ENCODE data around the gene NUP210L. TPM values are rescaled to one million over a fixed set of nuclear protein-coding genes. Genes with fewer than 3 reads are reported as not detected.
A peak's percentile ranks its signal among the peaks of the same experiment; 100 is the strongest.

The NUP210L gene
- total RNA-seq, 4 donors from 2014 or later, result 0.13 to 0.38 (median 0.22) TPM; not detected in 1

DNA sequence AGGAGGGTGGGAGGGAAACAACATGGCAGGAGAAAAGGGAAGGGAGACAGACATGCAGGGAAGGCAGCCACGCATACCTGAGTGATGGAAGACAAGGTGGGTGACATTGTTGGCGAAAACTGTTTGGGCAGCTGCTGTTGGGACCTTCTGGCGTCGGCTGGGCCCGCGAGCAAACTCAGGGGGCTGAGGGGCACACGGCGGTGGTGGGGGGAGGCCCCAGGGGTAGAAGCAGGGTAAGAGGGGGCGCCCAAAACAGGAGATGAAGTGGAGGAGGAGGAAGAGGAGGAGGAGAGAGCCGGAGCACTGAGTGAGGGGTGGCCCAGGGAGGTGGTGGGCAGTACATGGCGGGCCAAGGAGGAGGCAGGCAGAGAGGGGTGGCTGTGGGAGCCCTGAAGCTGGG, 203.7 kb downstream of the NUP210L start:
- no peak for DNase-seq
- no peak overlapping the region for H3K4me3 ChIP-seq (replicated peaks in 1 of 3)
- H3K27me3 ChIP-seq, result no peaks in the 10 kb centered on the region
- TF ChIP-seq POLR2A (IDR thresholded peaks at IDR 0.05), result no peak
- TF ChIP-seq, protein P1, sequence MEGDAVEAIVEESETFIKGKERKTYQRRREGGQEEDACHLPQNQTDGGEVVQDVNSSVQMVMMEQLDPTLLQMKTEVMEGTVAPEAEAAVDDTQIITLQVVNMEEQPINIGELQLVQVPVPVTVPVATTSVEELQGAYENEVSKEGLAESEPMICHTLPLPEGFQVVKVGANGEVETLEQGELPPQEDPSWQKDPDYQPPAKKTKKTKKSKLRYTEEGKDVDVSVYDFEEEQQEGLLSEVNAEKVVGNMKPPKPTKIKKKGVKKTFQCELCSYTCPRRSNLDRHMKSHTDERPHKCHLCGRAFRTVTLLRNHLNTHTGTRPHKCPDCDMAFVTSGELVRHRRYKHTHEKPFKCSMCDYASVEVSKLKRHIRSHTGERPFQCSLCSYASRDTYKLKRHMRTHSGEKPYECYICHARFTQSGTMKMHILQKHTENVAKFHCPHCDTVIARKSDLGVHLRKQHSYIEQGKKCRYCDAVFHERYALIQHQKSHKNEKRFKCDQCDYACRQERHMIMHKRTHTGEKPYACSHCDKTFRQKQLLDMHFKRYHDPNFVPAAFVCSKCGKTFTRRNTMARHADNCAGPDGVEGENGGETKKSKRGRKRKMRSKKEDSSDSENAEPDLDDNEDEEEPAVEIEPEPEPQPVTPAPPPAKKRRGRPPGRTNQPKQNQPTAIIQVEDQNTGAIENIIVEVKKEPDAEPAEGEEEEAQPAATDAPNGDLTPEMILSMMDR (IDR thresholded peaks at IDR 0.05), result no peak
- WGBS, 2 donors, result 90 to 94% methylated on average over 11 of the region's 11 CpGs
- peaks cover 2 to 13% of the 10 kb centered on the region in 2 donors for H3K4me1 ChIP-seq
- H3K36me3 ChIP-seq, result peaks cover 41 to 44% of the 10 kb centered on the region in 2 donors
- H3K27ac ChIP-seq, result no peak overlapping the region
- intact Hi-C loops (cut with DNase I), result no loop called here
- H3K9me3 ChIP-seq, result no peaks in the 10 kb centered on the region

DNA sequence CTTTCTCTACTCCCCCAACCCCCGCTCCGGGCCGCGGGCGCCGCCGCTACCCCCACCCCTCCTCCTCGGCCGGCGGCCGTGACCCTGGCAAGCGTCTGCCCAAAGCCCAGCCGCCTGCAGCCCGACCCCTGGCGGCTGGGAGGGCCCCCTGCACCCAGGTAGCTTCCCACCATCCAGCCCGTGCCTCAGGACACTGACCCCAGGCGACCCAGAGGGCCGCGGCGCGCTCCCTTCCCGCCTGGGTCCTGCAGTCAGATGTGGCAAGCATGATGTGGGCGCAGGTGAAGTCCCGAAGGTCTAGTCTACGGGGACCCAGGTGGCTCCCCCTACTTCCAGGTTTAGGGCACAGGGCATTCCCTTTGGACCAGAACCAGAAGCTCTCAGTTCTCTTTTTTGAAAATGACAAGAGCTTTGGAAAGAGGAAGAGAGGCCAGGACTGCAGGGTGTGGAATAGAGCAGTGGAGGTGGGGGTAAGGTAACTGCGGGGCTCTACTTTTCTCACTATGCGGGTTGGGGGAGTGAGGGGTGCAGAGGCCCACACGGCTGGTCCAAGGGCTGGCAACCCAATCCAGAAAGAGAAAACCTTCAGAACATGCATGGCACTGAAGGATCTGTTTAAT, 208.1 kb downstream of the NUP210L start, which contains the start of gene DENND4B:
DENND4B (minus strand) TSS at position 97 of the 620 bp plus-strand sequence. CDS start 2,344 bp downstream, outside the sequence.
- TF ChIP-seq, protein P1 (IDR thresholded peaks at IDR 0.05), result peak; percentile 67 to 100 (median 90)
- TF ChIP-seq POLR2A (IDR thresholded peaks at IDR 0.05), result peak in 1 of 2 donors; percentile 2
- Histone ChIP-seq H3K4me3 (replicated peaks in 1 of 3) (peak within 1 kb of the TSS; percentile 70 to 89 (median 89)), H3K36me3 (peaks cover 26 to 34% of the 10 kb centered on the region in 2 donors), H3K27me3 (no peaks in the 10 kb centered on the region), H3K27ac (peak within 1 kb of the TSS; percentile 88 to 98 (median 92)), H3K9me3 (no peaks in the 10 kb centered on the region), H3K4me1 (peaks cover 9 to 18% of the 10 kb centered on the region in 2 donors)
- DNase-seq, result peak; percentile 81 to 82
- WGBS, 2 donors, result 26 to 27% methylated on average over 9 of the region's 28 CpGs
- intact Hi-C loops (cut with DNase I), result loop anchor here (10.0 kb wide), 1 partner anchor 152 kb away; no protein-coding TSS in a partner anchor

DNA sequence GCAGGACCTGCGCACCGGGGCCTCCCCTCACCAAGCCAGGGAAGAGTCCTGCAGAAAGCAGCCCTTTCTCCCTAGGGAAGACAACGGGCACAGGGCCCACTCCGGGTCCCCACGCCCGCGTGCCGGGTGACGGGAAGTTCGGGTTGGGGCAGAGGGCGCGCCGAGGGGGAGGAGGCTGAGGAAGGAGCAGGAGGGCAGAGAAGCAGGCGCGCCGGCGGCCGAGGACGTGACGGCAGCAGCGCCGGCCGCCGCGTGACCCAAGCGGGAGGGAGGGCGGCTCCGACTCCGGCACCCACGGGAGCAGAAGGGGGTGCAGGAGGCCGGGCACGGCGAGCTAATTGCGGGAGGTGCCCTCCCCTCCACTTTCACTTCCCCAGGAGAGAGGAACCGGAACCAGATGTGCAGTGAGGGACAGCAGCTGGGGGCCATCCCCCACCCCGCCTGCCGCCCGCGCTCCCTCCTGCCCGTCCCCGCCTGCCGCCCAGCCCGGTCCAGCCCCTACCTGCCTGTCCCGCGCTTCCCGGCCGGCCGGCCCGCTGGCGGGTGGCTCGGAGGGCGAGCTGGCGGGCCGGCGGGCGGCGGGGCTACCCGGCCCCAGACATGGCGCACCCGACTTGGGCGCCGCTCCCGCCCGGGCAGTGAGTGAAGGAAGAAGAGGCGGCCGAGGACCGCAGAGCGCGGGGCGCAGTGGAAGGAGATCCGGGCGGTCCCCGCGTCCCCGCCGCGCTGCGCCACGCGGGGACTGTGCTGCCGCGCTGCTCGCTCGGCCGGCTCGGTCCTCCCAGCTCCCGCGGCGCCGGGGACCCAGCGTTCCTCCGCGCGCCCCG, 208.9 kb downstream of the NUP210L start:
- Histone ChIP-seq H3K9me3 (no peaks in the 10 kb centered on the region), H3K27ac (peak overlapping the region; percentile 88 to 98 (median 92)), H3K4me1 (peaks cover 9 to 18% of the 10 kb centered on the region in 2 donors), H3K27me3 (no peaks in the 10 kb centered on the region), H3K36me3 (peaks cover 20 to 27% of the 10 kb centered on the region in 2 donors), H3K4me3 (replicated peaks in 1 of 3) (peak overlapping the region; percentile 70 to 89 (median 89))
- intact Hi-C loops (cut with DNase I), result loop anchor here (10.0 kb wide), 1 partner anchor 151 kb away; no protein-coding TSS in a partner anchor
- DNase-seq, result peak; percentile 77 to 81
- WGBS, 2 donors, result 0 to 1% methylated on average over 25 to 29 of the region's 95 CpGs
- peak in 1 of 2 donors; percentile 69 for TF ChIP-seq POLR2A (IDR thresholded peaks at IDR 0.05)
- TF ChIP-seq, protein P1 (IDR thresholded peaks at IDR 0.05), result no peak

DNA sequence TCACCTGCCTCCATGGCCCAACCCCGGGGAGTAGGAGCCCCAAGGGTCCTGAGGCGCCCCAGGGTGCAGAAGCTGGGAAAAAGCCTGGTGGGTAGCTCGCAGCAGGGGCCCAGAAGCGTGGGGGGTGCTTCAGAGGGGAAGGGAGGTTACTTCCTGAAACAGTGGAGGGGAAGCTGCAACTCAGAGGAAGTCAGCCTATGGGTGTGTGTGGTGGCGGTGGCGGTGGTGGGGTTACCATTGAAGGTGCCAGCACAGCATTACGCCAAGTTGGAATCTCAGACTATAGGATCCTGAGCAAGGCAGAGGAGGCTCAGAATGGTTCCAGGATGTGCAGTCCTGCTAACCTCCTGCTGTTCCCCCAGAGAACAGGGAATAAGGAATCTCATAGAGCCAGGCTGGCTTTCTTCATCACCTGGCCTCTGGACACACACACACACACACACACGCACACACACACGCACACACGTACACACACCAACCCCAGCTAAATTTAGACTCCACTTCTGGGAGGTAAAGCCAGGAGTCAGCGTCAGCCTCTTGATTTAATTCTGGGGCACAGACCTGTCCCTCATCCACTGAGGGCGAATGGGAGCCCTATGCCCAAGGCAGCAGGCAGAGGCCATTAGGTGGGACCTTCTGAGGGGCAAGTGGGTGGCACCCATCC, 209.6 kb downstream of the NUP210L start:
- 43 to 62% methylated on average over 7 to 9 of the region's 12 CpGs for WGBS, 2 donors
- Histone ChIP-seq H3K36me3 (peaks cover 21 to 26% of the 10 kb centered on the region in 2 donors), H3K4me1 (peaks cover 9 to 18% of the 10 kb centered on the region in 2 donors), H3K9me3 (no peaks in the 10 kb centered on the region), H3K4me3 (replicated peaks in 1 of 3) (peak overlapping the region; percentile 70 to 89 (median 89)), H3K27me3 (no peaks in the 10 kb centered on the region), H3K27ac (peak overlapping the region; percentile 88 to 98 (median 92))
- TF ChIP-seq, protein P1 (IDR thresholded peaks at IDR 0.05), result no peak
- TF ChIP-seq POLR2A (IDR thresholded peaks at IDR 0.05), result no peak
- intact Hi-C loops (cut with DNase I), result loop anchor here (10.0 kb wide), 1 partner anchor 150 kb away; no protein-coding TSS in a partner anchor
- peak; percentile 47 to 64 for DNase-seq

Measured in thyroid gland (tissue), 4 donors.